Left ventricle myocardium superior (tissue), 1 donor: ENCODE measurements around the gene COL4A1. TPM values are rescaled to one million over a fixed set of nuclear protein-coding genes. Genes with fewer than 3 reads are reported as not detected.
A peak's percentile ranks its signal among the peaks of the same experiment; 100 is the strongest.

Experiments used
- ATAC-seq: fragments of 200-7000 bp; cut with Tn5 transposase; one replicate; pipeline ENCODE4 v1.9.1; 2020; ENCODE audit warnings: mild to moderate bottlenecking, moderate library complexity
- DNase-seq: peaks from one replicate; pipeline ENCODE4 v3.0.0-alpha.2; 2020
- intact Hi-C: fragments of 100-400 bp; cut with micrococcal nuclease; formaldehyde crosslinking; loops from one replicate; pipeline ENCODE4 v1.11.0; 2022
- total RNA-seq: library from RNA; stranded (reverse); fragmentation: NEBNext Ultra II Directional; extraction: Animal tissue kit (Norgen Biotek cat#: 25700); gene quantifications from one replicate; pipeline ENCODE4 v1.2.1, GENCODE V29; 2021
- donor health status: DM: no; HTN: yes; CAD: no; lungs with severe emphysema.

The COL4A1 gene
- total RNA-seq, 1 donor from 2014 or later = 119 TPM

DNA sequence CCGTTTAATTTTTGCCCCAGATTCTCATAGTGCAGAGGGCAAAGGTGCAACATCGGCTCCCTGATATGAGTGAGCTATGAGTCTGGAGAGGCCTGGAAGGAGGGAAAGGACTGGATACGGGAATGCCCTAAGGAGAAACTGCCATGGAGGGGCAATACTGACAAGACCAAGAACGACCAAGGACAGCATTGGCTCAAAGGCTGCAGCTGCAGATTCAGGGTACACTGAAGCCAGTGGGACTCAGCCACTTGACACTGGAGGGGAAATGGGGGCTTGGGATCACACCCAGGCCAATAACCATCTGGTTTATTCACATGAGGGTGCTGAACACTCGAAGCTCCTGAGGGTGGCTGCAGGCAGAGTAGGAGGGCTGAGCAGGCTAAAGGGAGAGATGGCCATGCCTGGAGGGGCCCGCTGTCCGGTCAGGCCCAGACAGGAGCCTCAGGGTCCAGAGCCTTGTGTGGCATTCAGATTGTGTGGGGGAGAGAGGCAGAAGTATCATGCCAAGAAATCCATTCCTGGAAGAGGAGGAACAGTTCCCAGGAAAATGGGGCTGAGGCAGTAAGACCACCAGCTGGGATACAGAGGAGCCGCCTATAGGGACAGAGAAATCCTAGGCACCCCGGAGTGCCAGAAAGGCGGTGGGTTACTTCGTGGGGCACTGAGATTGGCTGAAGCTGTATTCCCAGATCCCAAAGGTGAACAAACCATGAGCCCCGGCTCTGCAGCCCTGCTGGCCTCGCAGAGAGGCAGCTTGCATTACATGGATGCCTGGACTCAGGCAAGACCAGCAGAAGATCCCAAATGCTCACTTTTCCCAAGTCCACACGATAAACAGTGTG lies 20.7 kb downstream of the COL4A1 start:
- peak; percentile 3 for ATAC-seq
- intact Hi-C loops = no loop called here
- no peak for DNase-seq

DNA sequence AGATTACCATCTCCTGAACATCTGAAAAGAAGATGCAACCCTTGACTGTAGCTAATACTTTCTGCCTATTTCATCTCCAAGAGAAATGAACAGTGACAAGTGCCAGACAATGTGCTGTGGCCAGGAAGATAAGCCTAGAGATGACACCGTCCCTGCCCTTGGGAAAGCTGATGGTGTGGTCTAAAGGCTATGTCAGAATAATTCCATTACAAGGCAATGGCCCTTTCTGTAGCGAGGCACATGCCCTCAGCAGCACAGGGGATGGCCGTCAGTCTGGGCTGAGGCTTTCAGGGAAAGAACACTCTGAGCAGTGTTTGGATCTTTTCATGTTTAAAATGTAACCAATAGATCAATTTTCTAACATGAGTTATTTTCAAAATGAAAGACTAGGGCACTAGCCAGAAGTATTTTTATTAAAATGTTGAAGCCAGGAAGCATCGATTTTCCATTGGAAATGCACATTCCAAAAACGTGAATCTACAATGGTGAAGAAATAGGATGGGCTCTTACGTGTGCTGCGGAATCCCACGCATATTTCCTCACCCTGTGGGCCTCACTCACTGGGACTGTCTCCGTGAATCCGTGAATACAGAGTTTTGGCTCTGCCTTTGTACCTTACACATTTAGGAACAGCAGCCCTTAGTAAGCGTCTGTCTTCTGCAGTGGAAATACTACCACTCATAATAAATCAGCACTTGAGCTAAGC lies 22.0 kb downstream of the COL4A1 start:
- no peak for DNase-seq
- intact Hi-C loops = no loop called here
- ATAC-seq = no peak

DNA sequence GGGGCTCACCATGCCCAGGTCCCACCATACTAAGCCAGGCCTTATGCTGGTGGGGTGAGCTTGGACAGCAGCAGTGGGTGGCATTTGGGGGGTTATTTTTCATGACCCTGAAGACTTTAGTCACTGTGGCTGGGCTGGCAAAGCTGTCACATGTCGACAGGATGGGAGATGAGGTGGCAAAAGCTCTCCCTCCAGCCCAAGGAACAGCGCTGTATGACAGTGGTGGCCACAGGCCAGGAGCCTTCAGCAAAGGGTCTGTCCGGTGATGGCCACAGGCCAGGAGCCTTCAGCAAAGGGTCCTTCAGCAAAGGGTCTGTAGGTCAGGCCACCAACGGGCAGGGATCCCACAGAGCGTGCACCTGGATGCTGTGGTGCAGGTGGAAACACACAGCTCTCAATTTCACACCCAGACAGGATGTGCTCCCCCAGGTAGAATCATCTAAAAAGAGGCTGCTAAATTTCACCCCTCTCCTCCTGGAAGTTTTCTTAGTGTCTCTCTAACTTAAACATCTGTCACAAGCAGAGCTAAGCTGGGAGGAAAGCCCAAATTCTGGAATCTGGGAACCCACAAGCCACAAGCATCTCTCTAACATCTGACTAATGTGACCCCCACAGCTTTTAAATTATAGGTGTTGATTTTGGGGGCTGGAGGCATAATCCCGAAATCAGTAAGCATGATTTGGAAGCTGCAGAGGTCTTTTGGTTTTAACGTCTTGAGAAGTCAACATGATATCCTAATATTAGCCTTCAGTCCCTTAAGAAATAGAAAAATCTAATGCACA lies 23.0 kb downstream of the COL4A1 start:
- DNase-seq = no peak
- no peak for ATAC-seq
- intact Hi-C loops = no loop called here

DNA sequence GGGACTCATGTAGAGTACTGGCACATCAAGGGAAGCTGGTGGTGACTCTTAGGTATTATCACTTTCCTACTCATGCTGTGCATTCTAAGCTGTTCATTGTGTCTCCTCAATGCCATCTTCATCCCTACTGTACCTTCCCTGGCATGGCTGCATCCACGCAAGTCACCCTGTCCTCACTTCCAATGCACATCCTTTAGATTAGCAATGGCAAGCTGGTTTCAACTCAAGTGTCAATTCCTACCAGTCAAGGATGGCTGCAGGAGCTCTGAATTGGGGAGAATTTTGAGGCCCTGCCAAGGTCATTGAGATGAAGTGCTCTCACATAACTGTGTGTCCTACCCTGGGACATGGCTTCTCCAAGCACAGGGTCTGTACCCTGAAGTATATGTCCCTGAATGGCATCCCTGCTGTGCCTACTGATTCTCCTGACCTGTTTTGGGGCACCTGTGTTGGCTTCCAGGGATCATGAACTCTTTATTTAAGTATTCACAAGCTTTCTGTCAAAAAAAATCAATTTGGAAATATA lies 24.6 kb downstream of the COL4A1 start:
- peak; percentile 10 for ATAC-seq

DNA sequence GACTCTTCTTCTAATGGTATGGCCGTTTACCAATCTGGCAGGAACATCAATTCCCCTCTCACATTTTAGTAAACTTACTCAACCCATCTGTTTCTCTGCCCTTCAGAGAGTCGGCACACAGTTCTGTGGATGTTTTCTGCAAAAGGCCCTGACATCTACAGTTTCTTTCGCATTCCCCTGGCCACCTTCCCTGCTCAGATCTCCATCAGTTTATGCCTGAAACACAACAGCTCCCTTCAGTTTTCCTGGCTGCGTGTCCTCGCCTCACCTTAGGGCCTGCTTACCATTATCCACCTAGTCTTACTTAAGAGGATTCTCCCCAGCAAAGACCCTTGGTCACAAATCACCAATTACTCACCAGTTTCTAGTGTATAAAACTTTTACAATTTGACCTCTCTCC lies 25.2 kb downstream of the COL4A1 start:
- intact Hi-C loops = no loop called here
- no peak for ATAC-seq
- no peak for DNase-seq

More for the DNA sequence above, 24.6 kb downstream of the COL4A1 start:
- intact Hi-C loops = no loop called here
- DNase-seq = no peak

DNA sequence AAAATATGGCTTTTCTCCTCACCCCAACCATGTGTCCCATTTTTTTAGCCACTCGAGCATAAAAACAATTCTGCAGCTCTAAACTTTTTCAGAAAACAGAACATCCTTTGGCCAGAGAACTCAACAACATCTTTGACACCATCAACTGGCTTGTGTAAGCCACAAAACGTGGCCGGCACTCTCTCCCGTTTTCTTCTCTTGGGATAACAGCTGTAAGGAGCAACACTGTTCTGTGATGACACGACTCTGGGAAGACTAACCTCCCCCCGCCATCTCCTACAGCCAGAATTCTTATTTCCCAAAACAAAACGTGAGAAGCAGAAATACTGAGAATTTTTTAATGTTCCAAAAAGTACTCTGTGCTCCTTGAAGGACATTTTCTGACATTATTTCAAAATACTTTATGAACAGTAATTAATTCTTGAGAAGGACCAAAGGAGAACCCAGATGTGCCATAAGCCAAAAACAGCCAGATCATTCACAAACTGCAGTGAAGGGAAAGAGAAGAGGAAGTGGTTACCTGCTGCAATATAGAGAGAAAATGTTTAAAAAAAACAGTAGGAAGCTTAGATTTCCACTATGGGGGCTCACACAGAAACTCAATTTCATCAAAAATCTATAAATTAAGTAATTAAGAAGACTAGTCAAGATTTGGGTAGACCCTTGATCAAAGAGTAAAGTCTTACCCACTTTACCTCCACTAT lies 25.8 kb downstream of the COL4A1 start:
- intact Hi-C loops = no loop called here
- ATAC-seq (peak; percentile 84), DNase-seq (peak; percentile 74)

DNA sequence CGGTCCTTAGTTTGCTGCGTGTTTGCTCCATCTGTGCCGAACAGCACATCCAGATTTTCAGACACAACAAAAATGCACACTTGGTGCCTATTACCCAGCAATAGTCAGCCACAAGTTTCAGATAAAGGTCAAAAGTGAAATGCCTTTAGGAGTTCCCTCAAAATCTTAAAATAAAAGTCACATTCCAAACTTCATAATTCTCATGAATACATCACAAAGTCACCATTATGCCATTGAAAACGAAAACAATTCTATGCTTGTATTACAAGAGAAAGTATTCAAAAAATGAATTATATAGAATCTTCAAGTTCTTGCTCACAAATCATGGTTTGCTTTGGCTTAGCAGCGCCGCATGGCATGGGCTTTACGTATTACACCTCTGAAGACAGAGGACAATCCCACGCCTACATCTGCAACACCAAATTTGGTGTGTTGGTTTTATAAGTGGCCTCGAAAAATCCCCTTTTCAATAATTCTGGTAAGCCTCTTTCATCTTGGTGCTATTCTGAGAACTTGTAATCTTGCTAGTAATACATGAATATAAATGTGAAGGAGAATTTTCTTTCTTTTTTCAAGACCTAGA lies 26.6 kb downstream of the COL4A1 start:
- intact Hi-C loops = no loop called here
- ATAC-seq (no peak), DNase-seq (no peak)

DNA sequence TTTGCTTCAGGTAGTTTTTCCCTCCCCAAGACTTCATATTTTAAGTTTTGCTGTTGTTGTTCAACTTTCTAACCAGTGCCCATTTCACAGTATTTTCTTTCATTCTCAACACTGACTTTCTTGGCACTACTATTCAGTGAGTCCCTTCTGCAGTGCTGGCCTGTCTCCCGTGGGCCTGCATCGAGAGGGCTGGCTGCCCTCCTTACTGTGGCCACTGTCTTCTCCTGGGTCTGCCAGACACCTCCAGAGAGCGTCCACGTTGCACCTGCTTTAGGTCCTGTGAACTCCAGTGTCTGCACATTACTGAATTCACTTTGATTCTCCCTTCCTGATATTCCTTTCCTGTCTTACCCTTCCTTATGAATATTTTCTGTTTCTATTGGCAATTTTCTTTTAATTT lies 27.3 kb downstream of the COL4A1 start:
- ATAC-seq (no peak), DNase-seq (no peak)
- intact Hi-C loops = no loop called here

DNA sequence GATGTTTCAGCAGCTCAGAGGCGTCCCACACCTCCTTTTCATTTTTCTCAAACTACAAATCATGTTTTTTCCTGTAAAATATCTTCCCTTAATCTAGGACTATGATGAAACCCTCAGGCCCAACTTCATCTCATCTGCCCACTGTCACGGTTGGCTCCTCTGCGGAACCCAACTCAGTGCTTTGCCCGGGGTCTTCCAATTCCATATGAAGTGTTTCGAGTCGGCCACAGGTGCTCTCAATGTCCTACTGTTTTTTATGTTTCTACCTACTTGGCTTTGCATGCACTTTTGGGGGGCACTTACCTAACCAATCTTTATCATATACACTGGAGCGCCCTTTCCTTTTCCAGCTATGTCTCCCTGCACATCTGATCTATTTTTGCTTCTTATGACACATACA lies 28.1 kb downstream of the COL4A1 start:
- DNase-seq = no peak
- intact Hi-C loops = no loop called here
- ATAC-seq = no peak

DNA sequence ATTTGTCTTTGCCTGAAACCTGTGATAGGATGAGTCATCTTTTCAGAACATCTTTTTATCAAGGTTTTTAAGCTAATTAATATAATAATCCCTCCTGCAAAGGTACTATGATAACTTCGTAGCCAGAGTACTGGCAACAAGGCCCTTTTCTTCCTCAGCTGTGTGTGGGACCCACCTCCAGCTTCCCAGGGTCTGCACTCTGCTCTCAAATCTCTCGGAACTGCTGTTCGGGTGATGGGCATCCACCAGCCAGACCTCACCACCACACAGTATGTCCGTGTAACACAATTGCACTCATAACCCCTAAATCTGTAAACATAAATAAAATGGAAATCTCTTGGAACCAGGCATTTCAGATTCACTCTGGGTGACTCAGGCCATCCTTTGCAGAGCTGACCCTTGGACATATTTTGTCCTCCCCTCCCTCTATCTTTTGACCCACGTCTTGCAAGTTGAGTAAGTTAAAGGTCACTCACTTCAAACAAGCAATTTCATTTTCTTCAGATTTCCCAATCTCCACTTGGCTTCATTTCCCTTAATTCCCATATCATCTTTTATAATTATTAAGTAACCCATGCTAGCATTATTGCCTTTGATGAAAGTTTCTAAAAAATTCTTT lies 29.5 kb downstream of the COL4A1 start:
- DNase-seq = no peak
- intact Hi-C loops = no loop called here
- no peak for ATAC-seq

DNA sequence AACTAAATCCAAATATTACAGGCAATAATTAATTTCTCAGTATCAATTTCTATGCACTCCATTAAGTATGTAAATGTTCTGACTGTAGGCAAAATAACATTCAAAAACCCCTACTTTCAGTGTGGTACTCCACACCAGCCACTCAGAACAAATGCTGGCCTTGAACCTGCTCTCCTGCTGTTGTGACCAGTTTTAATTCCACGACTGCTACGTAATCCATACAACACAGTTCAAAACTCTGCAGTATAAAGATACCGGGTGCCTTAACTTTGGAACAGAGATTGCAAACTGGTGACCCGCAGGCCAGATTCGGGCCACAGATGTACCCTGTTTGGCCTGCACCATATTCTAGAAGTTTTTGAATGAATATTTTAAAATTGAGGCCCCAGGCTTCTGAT lies 30.4 kb downstream of the COL4A1 start:
- intact Hi-C loops = no loop called here
- DNase-seq = no peak
- ATAC-seq = peak; percentile 32

DNA sequence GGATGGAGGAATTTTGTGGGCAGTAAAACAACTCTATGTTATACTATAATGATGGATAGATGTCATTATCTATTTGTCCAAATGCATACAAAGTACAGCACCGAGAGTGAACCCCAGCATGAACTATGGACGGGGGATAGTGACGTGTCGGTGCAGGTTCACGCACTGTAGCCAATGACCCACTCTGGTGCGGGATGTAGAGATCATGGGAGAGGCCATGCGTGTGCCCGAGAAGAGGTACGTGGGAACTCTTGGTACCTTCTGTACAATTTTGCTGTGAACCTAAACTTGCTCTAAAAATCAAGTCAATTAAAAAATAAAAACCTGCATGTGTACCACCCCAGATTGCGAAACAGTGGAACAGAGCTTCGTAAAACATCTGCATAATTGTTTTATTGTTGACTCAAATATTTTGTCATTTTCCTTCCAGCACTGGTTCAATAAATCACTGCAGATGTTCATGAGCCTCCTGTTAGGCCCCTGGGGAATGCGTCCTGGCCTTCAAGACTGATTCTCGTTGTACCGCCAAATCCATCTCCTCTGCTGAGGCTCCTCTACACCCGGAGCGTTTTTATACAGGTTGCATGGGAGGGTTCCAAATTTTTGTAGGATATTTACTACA lies 30.9 kb downstream of the COL4A1 start:
- ATAC-seq (peak; percentile 69), DNase-seq (peak; percentile 74)
- intact Hi-C loops = no loop called here

DNA sequence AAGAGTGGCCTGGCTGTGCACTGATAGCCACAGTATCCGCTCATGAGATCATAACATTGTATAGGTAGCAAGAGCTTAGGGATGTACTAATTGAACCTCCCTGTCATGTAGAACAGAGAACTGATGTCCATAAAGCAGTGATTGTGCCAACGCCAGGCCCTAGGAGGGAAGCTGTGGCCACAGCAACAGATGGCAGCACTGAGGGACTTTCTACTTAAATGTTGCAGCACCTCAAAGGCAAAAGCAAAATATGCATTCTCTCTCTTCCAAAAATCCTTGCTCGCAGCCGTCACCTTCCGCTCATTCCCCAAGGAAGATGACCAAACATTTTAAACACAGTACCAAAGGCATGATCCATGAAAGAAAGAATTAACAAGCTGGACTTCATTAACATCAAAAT lies 32.3 kb downstream of the COL4A1 start:
- intact Hi-C loops = no loop called here
- DNase-seq (no peak), ATAC-seq (peak; percentile 37)

DNA sequence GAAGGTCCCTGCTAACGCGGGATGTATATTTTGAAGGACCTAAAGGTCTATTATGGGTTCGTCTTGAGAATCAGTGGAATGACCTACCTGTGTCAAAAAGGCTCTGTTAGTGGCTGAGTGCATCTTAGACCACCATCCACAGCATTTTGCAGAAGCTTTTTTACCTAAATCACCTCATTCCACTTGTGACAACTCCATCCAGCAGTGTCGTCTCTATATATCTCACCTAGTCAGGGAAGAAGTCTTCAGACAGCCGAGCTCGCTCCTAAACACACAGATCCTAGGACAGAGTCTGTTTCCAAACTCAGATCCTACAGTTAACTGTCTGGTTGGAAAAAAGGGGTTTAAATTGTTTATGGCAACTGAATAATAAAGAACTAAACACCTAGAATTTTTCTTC lies 33.7 kb downstream of the COL4A1 start:
- ATAC-seq (no peak), DNase-seq (no peak)
- intact Hi-C loops = no loop called here

DNA sequence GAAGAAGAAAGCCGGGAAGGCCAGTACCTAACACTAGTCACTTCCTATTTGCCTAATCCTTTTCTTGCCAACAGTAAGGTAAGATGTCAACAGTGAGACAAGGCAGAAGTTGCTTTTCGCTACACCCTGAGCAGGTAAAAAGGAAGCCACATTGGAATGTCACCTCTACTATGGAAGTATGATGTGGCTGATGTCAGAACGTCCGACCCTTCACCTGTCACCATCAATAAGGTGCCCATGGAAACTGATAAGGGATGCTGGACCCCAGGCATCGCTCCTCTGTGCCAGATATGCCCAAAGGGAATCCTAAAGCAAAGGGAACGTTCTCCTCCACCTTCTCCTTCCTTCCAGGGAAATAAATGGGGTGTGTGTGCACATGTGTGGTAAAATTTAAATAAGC lies 34.3 kb downstream of the COL4A1 start:
- intact Hi-C loops = no loop called here
- ATAC-seq = no peak
- no peak for DNase-seq

DNA sequence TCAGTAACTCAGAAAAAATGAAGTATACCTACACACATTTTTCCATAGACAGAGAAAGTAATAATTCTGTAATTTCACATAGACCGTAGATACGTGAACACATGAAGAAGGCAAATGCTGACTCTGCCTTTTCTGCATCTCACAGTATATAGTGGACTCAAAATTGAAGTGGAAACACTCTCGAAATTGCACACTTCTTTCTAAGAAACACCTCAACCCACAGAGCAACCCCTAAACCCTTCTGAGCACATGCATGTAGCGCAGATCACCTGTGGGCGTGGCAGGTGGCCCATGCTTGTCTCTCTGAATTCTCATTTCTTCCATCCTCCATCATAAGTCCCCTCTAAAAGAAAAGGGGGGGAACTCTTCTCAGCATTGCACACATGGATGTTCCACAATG lies 34.7 kb downstream of the COL4A1 start:
- ATAC-seq = no peak
- no peak for DNase-seq
- intact Hi-C loops = no loop called here

DNA sequence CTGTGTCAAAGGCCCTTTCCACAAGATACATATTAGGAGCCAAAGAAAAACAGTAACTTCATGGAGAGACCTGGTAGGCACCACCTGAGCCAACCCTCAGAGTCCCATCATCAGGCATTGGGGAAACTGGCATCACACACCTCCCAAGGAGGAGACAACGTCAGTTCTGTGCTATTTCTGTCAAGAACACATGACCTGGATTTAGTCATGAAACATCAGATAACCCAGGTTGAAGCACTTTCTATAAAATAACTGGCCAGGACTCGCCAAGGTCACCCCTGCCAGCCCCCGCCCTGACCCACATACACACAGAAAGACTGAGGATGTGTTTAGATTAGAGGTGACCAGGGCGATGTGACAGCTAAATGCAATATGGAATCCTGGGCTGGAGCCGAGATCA lies 35.6 kb downstream of the COL4A1 start:
- DNase-seq (no peak), ATAC-seq (peak; percentile 43)
- intact Hi-C loops = no loop called here

DNA sequence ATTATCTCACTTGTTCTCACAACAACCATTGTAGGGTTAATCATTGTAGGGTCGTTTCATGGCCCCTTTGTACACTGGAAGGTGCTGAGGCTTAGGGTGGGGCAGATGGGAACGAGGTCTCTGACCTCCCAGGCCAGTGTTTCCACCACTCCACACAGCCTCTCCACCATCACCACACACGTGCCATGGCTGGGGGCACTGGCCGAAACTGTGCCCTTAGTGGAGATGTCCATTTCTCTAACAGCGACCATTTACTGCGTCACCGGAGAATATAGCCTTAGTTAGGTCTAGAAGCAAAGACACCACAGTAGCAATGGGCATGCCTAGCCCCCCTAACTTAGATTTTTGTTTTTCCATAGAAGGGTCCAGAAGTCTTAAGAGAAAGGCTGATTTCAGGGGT lies 36.5 kb downstream of the COL4A1 start:
- intact Hi-C loops = no loop called here
- DNase-seq = no peak
- ATAC-seq = no peak
